Measurements from ENCODE around the gene CAMK1.
A peak's percentile ranks its signal among the peaks of the same experiment; 100 is the strongest.
"Not testable (repeated sequence)": the region's sequence is repeated elsewhere in the genome, so short reads cannot be mapped to it uniquely, and the experiment has no call there.

Gene CAMK1

DNA sequence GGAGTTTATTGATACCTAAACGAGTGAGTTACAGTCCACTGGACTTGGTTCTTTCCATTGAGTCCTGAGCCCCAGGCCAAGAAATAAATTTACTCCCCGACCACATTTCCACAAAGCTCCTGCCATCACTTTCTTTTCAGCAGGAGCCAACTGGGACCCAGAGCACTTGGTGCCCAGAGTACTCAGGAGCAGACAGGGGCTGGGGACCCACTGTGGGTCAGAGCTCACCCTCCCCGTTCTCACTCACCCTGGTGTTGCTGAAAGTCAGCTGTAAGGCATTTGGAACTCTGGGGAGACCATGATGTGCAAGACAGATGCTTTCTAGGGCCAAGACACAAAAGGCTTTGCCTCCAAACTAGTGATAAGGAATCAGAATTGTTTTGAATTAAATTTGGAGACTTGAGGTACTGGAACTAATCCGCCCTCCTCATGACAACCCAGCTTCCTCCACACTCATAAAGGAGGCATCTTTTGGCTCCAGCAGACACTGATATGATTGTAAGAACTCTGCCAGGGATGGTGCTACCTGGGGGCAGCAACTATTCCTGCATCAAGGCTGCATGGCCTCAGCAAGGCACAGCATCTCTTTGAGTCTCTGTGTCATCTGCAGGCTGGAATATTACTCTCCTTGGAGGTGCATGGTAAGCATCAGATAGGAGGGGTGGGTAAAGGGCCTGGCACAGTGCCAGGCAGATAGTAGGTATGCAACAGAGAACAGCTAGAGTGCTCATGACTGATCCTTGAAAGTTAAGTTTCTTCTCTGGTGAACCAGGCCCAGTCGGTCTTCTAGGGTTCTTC, 7.3 kb upstream of the CAMK1 start:
- DNase-seq (ENCODE audit: low read depth, low spot score) = no peak

DNA sequence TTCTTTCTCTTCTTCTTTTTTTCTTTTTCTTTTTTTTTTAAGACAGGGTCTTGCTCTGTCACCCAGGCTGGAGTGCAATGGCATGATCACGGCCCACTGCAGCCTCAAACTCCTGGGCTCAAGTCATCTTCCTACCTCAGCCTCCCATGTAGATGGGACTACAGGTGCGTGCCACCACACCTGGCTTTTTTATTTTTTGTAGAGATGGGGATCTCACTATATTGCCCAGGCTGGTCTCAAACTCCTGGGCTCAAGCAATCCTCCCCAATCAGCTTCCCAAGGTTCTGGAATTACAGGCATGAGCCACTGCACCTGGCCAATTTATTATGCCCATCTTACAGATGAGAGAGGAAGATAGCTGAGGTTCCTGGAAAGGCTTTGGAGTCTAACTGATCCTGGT, 1.3 kb upstream of the CAMK1 start:
- not testable (repeated sequence) for DNase-seq (ENCODE audit: low read depth, low spot score)

DNA sequence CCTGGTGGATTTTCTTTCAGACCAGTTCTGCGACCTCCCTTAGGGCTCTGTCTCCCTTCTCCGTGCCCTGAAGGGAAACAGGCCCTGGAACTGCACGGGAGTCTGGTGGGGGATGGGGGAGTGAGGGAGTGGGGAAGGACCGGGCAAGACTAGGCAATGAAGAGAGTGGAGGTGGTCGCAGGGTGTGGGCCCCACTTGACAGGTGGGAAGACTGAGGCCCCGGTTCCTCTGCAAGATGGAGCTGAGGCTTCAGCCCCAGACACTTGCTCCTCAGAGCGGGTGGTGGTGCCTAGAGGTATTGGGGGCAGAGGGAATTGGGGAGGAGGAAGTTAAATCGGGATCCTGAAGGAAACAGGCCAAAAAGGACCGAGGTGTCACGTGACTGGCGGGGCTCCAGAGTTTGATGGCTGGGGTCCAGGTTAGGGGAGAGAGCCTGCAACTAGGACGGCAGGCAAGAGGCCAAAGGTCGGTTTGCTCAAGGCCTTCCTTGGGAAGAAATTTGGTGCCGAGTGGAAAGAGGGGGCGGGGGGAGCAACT, 597 bp upstream of the CAMK1 start:
- no peak for DNase-seq (ENCODE audit: low read depth, low spot score)

DNA sequence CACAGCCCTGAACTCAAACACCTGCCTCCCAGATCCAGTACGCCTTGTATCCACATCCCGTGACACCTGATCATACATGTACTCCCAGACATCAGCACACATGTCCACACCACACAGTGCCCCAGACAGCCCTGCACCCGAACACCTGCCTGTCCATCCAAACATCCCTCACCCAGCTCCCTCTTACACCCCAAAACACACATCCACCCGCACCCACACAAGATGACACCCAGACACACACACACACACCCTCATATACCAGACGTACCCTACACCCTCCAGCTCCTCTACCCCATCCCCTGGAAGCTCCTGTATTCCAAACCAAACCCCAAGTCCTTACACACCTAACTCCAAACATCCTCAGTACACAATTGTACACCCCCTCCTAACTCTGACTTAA, 735 bp downstream of the CAMK1 start:
- DNase-seq (ENCODE audit: low read depth, low spot score) = no peak

DNA sequence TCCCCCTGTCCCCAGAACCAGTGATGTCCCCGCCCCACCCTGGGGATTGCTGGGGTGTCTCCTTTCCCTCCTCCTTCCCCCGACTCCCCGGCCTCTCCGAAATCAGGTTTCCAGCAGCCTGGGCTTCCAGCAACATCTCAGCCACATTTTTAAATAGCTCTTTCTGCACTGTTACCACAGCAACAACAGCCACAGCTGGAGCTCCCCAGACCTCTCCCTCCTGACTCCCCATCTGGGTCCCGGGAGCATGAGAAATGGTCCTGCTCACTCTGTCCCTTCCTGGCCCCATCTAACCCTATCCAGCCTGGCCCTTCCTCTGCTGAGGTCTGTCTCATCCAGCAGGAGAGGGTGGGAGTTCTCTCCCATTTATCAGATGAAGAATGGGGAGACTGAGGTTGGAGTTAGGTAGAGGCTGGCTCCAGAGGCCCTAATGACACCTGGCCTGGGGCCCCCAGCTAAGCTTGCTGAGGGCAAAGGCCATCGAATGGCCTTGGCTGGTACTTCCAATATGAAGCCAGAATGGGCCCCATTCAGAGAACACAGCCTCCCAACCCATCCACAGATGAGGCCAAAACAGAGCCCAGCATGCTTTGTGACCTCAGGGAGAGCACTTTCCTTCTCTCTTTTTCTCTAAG, 1.5 kb downstream of the CAMK1 start:
- no peak for DNase-seq (ENCODE audit: low read depth, low spot score)

DNA sequence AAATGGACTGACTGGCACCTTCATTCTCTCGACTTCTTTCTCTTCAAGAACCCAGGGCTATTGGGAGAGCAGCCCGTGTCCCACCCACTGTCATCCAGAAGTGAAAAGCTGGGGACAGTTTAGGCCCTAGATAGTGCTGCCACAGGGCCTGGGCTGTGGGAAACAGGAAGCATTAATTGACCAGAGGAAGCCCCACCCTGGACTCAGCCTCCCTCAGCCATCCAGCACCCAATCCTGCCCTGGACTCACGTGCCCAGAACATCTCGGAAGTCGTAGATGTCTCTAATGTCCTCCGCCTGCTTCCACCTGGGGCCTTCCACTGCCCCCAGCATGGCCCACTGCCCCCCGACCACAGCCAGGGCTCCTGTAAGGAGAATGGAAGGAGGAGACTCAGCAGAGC, 2.3 kb downstream of the CAMK1 start:
- no peak for DNase-seq (ENCODE audit: low read depth, low spot score)

DNA sequence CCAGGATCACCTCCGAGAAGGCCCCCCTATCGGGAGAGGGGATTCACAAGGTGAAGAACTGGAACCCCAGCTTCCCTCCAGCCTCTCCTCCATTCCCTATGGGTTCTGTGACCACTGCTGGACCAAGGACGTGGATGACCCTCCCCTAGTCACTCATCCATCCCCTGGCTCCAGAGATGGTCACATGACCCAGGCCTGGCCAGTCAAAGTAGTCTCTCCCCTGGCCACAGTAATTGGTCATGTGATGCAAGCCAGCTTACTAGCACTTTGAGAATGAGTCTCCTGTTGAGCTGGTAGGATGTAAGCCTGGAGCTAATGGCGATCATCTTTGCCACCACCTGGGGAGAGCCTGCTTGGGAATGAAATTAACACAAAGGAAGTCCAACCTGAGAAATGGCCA, 3.9 kb downstream of the CAMK1 start:
- no peak for DNase-seq (ENCODE audit: low read depth, low spot score)

DNA sequence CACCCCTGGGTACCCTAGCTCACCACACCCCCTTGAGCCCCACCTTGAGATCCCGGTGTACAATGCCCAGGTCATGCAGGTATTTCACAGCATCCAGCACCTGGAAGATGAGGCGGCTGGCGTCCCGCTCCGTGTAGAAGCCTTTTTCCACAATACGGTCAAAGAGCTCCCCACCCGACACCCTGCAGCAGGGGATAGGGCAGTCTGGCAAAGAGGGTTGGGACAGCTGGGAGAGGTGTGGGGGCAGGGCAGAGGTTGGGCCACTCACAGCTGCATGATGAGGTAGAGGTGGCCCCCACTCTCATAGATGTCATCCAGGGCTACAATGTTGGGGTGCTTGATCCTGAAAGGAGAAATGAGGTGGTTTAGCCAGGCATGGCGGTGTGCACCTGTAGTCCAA, 6.9 kb downstream of the CAMK1 start:
- no peak for DNase-seq (ENCODE audit: low read depth, low spot score)

DNA sequence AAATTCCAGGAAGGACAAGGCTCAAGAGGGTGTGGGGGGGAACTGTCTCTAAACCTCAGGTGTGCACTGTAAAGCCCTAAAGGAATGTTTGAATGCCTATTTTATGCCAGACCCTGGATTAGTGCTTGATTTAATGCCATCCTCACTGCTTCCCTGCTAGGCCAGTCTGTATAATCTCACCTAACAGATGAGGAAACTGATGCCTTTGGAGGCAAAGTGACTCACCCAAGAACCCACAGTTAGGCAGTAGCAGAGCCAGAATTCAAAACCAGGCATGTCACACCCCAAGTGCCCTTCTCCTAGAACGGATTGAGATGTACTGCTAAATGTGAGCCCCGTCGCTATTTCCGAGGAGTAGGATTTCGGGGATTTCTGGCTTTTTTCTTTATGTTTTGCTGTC, 7.8 kb downstream of the CAMK1 start:
- DNase-seq (ENCODE audit: low read depth, low spot score) = no peak

DNA sequence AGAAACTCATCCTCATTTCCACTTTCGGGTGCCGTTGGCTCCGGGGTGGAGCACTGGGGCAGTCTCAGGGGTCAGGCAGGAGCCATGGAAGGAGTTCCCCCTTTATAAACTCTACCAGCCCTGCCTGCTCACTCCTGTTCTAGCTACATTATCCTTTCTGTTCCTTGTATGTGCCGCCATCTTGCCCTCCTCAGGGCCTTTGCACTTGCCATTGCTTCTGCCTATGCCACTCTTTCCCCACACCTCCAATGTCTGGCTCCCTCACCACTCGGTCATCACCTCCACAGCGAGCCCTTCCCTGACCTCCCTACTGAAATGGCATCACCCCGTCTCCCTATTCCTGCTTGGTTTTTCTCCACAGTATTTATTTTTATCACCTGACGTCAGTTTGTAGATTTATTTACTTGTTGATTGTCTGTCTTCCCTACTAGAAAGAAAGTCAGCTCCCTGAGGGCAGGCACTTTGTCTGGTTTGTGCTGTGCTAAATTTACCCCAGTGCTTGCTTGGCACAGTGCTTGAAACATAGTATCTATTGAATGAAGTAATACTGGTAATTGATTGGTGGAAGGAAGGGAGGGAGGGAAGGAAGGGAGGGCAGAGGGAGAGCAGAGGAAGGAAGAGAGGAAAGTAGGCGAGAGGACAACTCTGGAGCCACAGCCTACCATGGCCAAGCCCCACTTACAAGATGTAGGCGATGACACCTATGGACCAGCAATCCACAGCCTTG, 8.8 kb downstream of the CAMK1 start:
- DNase-seq (ENCODE audit: low read depth, low spot score) = no peak

DNA sequence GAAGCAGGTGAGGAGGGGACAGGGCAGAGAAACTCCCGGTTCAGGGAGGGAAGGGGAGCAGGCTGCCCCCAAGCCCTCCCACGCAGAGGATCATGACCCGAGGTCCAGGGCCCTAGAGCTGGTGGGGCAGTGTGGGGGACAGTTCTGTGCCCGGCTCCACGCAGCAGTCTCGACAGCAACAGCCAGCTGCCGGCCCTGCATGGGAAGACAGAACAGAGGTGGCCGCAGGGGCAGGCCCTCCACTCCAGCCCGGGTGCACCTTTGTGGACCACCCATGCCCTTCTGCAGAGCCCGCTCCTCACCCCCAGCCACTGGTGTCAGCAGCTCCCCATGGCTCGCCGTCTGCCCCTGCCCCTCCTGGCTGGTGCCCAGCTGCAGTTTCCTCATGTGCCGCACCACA, 12.3 kb downstream of the CAMK1 start:
- no peak for DNase-seq (ENCODE audit: low read depth, low spot score)

DNA sequence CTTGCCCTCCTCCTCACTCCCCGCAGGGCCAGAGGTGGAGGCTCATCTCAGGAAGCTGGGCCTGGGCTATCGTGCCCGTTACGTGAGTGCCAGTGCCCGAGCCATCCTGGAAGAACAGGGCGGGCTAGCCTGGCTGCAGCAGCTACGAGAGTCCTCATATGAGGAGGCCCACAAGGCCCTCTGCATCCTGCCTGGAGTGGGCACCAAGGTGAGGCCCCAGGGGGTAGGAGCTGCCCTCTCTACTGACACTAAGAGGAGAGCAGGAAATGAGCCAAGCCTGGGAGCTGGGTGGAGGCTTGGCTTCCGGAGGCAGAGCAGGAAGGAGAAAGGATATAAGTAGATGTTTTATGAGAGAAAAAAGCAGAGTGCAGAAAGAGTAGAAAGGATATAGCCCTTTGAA, 15.1 kb downstream of the CAMK1 start:
- DNase-seq (ENCODE audit: low read depth, low spot score) = no peak

DNA sequence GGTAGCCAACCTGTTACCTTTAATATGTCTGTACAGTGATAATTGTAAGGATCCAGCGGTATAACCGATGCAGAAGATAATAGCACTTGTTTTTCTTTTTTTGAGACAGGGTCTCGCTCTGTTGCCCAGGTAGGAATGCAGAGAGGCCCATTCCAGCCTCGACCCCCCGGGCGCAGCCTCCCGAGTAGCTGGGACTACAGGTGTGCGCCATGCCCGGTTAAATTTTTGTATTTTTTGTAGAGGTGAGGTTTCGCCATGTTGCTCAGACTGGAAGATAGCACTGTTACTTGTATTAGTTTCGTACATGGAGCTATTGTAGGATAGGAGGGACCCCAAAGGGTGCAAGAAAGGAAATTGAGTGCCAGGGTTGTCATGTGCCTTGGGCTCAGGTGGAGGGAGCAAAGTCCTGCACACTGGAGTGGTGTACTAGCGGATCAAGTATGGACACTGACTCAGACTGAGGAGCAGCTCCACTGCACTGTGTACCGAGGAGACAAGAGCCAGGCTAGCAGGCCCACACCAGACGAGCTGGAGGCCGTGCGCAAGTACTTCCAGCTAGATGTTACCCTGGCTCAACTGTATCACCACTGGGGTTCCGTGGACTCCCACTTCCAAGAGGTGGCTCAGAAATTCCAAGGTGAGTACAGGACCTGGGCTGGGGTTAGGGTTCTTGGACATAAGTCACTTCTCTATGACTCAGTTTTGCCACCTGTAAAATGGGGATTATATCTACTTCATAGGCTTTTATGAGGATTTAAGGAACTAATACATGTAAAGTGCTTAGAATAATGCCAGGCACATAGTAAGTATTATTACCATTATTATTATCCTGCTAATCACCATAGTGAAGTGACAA, 19.0 kb downstream of the CAMK1 start:
- DNase-seq (ENCODE audit: low read depth, low spot score) = no peak

DNA sequence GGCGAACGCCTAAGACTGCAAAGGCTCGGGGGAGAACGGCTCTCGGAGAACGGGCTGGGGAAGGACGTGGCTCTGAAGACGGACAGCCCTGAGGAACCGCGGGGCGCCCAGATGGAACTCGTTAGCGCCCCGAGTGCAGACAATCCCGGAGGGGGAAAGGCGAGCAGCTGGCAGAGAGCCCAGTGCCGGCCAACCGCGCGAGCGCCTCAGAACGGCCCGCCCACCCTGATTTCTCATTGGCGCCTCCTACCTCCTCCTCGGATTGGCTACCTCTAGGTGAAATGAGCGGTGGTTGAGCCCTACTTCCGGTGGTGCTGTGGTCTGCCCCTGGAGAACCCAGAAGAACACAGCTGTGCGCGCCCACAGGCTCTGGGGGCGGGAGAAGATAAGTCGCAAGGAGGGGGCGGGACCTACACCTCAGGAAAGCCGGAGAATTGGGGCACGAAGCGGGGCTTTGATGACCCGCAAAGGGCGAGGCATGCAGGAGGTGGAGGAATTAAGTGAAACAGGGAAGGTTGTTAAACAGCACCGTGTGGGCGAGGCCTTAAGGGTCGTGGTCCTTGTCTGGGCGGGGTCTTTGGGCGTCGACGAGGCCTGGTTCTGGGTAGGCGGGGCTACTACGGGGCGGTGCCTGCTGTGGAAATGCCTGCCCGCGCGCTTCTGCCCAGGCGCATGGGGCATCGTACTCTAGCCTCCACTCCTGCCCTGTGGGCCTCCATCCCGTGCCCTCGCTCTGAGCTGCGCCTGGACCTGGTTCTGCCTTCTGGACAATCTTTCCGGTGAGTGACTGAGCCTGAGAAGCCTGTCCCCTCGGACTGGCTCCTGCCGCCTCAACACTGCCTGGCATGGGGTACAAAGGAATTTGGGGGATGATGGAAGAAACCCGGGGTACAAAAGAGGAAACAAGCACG, 19.8 kb downstream of the CAMK1 start, which contains the start of gene OGG1:
OGG1 (plus strand) TSS at position 308 of the 911 bp plus-strand sequence; CDS start at position 643, 335 bp downstream.
- peak; percentile 97 for DNase-seq (ENCODE audit: low read depth, low spot score)

DNA sequence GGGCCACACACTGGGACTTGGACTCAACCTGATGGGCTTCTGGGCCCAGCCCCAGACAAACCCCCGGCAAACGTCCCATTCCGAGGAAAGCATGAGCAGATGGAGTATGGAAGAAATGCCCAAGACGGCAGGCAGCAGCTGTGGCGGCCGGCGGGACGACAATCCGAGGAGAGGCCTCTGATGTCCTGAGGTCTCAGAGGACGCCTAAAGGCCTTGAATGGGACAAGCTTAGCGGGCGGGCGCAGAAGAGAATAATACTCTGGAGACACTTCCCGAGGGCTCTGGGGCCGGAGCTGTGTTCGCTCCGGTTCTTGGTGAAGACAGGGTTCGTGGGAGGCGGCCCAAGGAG, 20.5 kb downstream of the CAMK1 start:
- no peak for DNase-seq (ENCODE audit: low read depth, low spot score)

DNA sequence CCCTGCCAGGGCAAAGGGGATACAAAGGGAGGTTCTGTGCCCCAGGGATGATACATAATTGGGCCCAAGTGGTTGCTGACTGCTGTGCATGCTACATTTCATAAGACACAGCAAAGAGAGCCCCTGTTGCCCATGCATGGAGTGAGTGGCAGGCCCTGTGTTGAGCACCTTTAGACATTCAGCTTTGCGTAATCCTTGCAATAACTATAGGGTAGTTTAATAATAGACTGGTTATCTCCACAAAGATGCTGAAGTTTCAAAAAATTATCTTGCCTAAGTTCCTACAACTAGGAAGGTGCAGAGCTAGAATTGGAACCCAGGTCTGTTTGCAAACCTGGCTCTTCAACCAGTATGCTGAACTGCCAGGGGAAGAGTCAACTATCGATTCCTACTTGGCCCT, 21.7 kb downstream of the CAMK1 start:
- no peak for DNase-seq (ENCODE audit: low read depth, low spot score)

DNA sequence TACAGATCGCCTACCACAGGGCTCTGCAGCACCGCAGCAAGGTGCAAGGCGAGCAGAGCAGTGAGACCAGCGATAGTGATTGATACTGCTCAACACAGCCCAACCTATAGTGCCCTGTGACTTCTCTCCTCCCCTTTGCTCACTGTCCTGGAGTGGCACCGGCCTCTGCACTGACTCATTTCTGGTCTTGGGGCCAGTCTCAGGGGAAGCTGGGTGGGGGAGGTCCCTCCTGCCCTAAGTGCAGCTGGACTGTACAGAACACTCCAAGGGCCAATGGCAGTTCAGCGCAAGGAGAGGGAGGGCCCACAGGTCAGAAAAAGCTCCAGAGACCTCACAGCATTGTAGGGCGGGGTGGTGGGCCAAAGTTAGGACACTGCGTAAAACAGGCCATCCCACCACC, 22.5 kb downstream of the CAMK1 start:
- no peak for DNase-seq (ENCODE audit: low read depth, low spot score)

DNA sequence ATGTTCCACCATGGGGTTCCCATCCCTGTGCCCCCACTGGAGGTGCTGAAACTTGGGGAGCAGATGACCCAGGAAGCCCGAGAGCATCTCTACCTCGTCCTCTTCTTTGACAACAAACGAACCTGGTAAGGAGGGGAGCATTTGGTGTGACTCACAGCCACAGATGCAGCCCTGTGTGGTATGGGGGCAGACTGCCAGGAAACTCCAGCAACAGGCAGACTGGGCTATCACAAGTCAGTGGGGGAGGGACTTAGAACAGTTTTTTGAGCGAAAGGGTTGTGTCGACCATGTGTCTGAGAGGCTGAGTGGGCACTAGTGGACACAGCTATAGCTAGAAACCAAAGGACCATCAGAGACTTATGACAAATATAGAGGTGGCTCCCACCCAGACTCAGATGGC, 23.4 kb downstream of the CAMK1 start:
- DNase-seq (ENCODE audit: low read depth, low spot score) = no peak

DNA sequence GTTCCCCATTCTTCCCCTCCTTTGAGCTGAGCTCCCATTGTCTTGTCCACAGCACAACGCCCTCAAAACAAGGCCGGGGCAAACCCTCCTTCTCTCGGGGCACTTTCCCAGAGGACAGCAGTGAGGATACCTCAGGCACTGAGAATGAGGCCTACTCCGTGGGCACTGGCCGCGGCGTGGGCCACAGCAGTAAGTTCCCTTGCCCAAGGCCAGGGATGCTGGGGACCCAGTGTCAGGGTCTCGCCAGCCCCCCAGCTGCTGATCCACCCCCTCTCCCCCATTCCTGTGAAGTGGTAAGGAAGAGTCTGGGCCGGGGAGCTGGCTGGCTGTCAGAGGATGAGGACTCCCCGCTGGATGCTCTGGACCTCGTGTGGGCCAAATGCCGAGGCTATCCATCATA, 24.2 kb downstream of the CAMK1 start:
- DNase-seq (ENCODE audit: low read depth, low spot score) = no peak

DNA sequence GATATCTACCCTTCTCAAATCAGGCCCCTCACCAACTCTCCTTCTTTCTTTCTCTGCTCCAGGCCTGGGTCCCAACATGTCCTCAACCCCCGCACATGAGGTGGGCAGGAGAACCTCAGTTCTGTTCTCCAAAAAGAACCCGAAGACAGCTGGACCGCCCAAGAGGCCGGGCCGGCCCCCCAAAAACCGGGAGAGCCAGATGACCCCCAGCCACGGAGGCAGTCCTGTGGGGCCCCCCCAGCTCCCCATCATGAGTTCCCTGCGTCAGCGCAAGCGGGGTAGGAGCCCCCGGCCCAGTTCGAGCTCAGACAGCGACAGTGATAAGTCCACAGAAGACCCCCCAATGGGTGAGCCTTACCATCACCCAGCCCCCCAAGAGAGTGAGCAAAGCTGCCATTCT, 25.6 kb downstream of the CAMK1 start:
- DNase-seq (ENCODE audit: low read depth, low spot score) = no peak

DNA sequence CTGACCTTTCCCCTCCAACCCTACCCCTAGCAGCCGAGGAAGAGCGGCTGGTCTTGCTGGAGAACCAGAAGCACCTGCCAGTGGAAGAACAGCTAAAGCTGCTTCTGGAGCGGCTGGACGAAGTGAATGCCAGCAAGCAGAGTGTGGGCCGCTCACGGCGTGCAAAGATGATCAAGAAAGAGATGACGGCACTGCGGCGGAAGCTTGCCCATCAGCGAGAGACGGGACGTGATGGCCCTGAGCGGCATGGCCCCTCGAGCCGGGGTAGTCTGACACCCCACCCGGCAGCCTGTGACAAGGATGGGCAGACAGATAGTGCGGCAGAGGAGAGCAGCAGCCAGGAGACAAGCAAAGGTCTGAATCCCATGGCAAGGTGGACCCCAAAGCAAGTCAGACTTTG, 26.2 kb downstream of the CAMK1 start:
- no peak for DNase-seq (ENCODE audit: low read depth, low spot score)

Measured in brain pericyte (primary cell).